Activated CD4-positive, alpha-beta memory T cell treated with anti-CD3 and anti-CD28 coated beads for 36 hours (primary cell): ENCODE measurements around the gene NPC1L1. TPM values are rescaled to one million over a fixed set of nuclear protein-coding genes. Genes with fewer than 3 reads are reported as not detected.

Experiments
- CTCF ChIA-PET: fragments of 350-600 bp; sonication (Branson Sonifier 250); formaldehyde crosslinking; loops from one replicate; lab custom pipeline; 2021; ENCODE audit warnings: antibody characterized with exemption, inconsistent platforms; lab: Charles Lee
- POLR2A ChIA-PET: fragments of 350-600 bp; sonication (Branson Sonifier 250); formaldehyde crosslinking; loops from one replicate; lab custom pipeline; 2021; ENCODE audit warnings: antibody characterized with exemption; lab: Charles Lee
- DNase-seq: peaks from one replicate; pipeline ENCODE4 v3.0.0-alpha.2; 2020
- H3K27ac Mint-ChIP-seq: one replicate; pipeline ENCODE4 v1.8.0; 2021; ENCODE audit warnings: mixed read lengths
- H3K27me3 Mint-ChIP-seq: one replicate; pipeline ENCODE4 v1.8.0; 2021; ENCODE audit warnings: mixed read lengths
- H3K36me3 Mint-ChIP-seq: one replicate; pipeline ENCODE4 v1.8.0; 2021; ENCODE audit warnings: mixed read lengths
- H3K4me1 Mint-ChIP-seq: one replicate; pipeline ENCODE4 v1.8.0; 2021; ENCODE audit warnings: low read depth, mixed read lengths
- H3K4me3 Mint-ChIP-seq: one replicate; pipeline ENCODE4 v1.8.0; 2021; ENCODE audit warnings: mild to moderate bottlenecking, mixed read lengths
- H3K9me3 Mint-ChIP-seq: one replicate; pipeline ENCODE4 v1.8.0; 2021; ENCODE audit warnings: mixed read lengths
- intact Hi-C: fragments of 100-400 bp; cut with micrococcal nuclease; formaldehyde crosslinking; loops from one replicate; pipeline ENCODE4 v1.15.1; 2023
- total RNA-seq, 2 experiments: library from RNA; stranded (reverse); gene quantifications; one replicate each; pipeline ENCODE4 v1.2.3, GENCODE V29; 2021

The NPC1L1 gene
- total RNA-seq, 2 experiments from 2014 or later: 0.07 TPM; not detected in 1

GRCh38 chr7:44531421-44532380, 9.4 kb downstream of the NPC1L1 start:
- Mint-ChIP-seq H3K36me3 (no peaks in the 10 kb centered on the region), H3K4me1 (no peaks in the 10 kb centered on the region), H3K27me3 (no peaks in the 10 kb centered on the region), H3K4me3 (no peak overlapping the region), H3K27ac (no peak overlapping the region), H3K9me3 (peaks cover 4% of the 10 kb centered on the region)
- ChIA-PET CTCF (no interaction called here), POLR2A (no interaction called here)
- no peak for DNase-seq
- intact Hi-C loops: no loop called here

- POLR2A ChIA-PET: no interaction called here
- H3K27ac Mint-ChIP-seq: no peak overlapping the region
- DNase-seq: no peak
- intact Hi-C loops: no loop called here
- CTCF ChIA-PET: no interaction called here
- H3K27me3 Mint-ChIP-seq: no peaks in the 10 kb centered on the region
- no peak overlapping the region for H3K4me3 Mint-ChIP-seq
- H3K9me3 Mint-ChIP-seq: peaks cover 6% of the 10 kb centered on the region
- no peaks in the 10 kb centered on the region for H3K4me1 Mint-ChIP-seq
- peaks cover under 1% of the 10 kb centered on the region for H3K36me3 Mint-ChIP-seq
Observed at GRCh38 chr7:44530990-44531389, 10.1 kb downstream of the NPC1L1 start.

- H3K4me3 Mint-ChIP-seq: no peak overlapping the region
- no peak overlapping the region for H3K27ac Mint-ChIP-seq
- ChIA-PET POLR2A (no interaction called here), CTCF (interaction anchor here (1.2 to 2.2 kb wide), 2 partner anchors 9 to 40 kb away, joined by 4 to 6 read pairs; no protein-coding TSS in a partner anchor)
- intact Hi-C loops: no loop called here
- H3K36me3 Mint-ChIP-seq: peaks cover 12% of the 10 kb centered on the region
- peaks cover 19% of the 10 kb centered on the region for H3K9me3 Mint-ChIP-seq
- no peak for DNase-seq
- H3K4me1 Mint-ChIP-seq: no peaks in the 10 kb centered on the region
- peaks cover 5% of the 10 kb centered on the region for H3K27me3 Mint-ChIP-seq
Observed at GRCh38 chr7:44524811-44525388, 16.2 kb downstream of the NPC1L1 start.

- Mint-ChIP-seq H3K36me3 (peaks cover 12% of the 10 kb centered on the region), H3K9me3 (peaks cover 17% of the 10 kb centered on the region), H3K4me1 (no peaks in the 10 kb centered on the region), H3K4me3 (no peak overlapping the region), H3K27ac (no peak overlapping the region), H3K27me3 (peaks cover 5% of the 10 kb centered on the region)
- intact Hi-C loops: no loop called here
- no peak for DNase-seq
- ChIA-PET CTCF (interaction anchor here (2.0 kb wide), 1 partner anchor 12 kb away, joined by 7 read pairs; no protein-coding TSS in a partner anchor), POLR2A (no interaction called here)
Observed at GRCh38 chr7:44522315-44522714, 18.8 kb downstream of the NPC1L1 start.

GRCh38 chr7:44521347-44522095, 19.6 kb downstream of the NPC1L1 start:
- Mint-ChIP-seq H3K27me3 (peaks cover 5% of the 10 kb centered on the region), H3K4me3 (no peak overlapping the region), H3K36me3 (peaks cover 12% of the 10 kb centered on the region), H3K9me3 (peaks cover 15% of the 10 kb centered on the region), H3K27ac (no peak overlapping the region), H3K4me1 (no peaks in the 10 kb centered on the region)
- ChIA-PET POLR2A (no interaction called here), CTCF (no interaction called here)
- no peak for DNase-seq
- intact Hi-C loops: no loop called here

- peaks cover 9% of the 10 kb centered on the region for H3K36me3 Mint-ChIP-seq
- ChIA-PET POLR2A (no interaction called here), CTCF (interaction anchor here (2.0 kb wide), 1 partner anchor 14 kb away, joined by 8 read pairs; no protein-coding TSS in a partner anchor)
- no peaks in the 10 kb centered on the region for H3K4me1 Mint-ChIP-seq
- intact Hi-C loops: no loop called here
- no peak overlapping the region for H3K4me3 Mint-ChIP-seq
- H3K27ac Mint-ChIP-seq: no peak overlapping the region
- no peak for DNase-seq
- H3K9me3 Mint-ChIP-seq: peaks cover 12% of the 10 kb centered on the region
- peaks cover 5% of the 10 kb centered on the region for H3K27me3 Mint-ChIP-seq
Observed at GRCh38 chr7:44520574-44520973, 20.6 kb downstream of the NPC1L1 start.

- H3K27me3 Mint-ChIP-seq: peaks cover 2% of the 10 kb centered on the region
- intact Hi-C loops: no loop called here
- DNase-seq: no peak
- peaks cover 7% of the 10 kb centered on the region for H3K9me3 Mint-ChIP-seq
- ChIA-PET CTCF (interaction anchor here (2.0 kb wide), 1 partner anchor 15 kb away, joined by 8 read pairs; no protein-coding TSS in a partner anchor), POLR2A (no interaction called here)
- H3K27ac Mint-ChIP-seq: no peak overlapping the region
- H3K36me3 Mint-ChIP-seq: peaks cover 4% of the 10 kb centered on the region
- H3K4me3 Mint-ChIP-seq: no peak overlapping the region
- no peaks in the 10 kb centered on the region for H3K4me1 Mint-ChIP-seq
Observed at GRCh38 chr7:44519546-44519945, 21.6 kb downstream of the NPC1L1 start.

GRCh38 chr7:44518761-44519160, 22.4 kb downstream of the NPC1L1 start:
- CTCF ChIA-PET: interaction anchor here (1.2 to 2.0 kb wide), 2 partner anchors 11 to 16 kb away, joined by 3 to 8 read pairs; no protein-coding TSS in a partner anchor
- intact Hi-C loops: no loop called here
- H3K4me1 Mint-ChIP-seq: no peaks in the 10 kb centered on the region

GRCh38 chr7:44517175-44517574, 24.0 kb downstream of the NPC1L1 start:
- no peaks in the 10 kb centered on the region for H3K36me3 Mint-ChIP-seq
- peaks cover 2% of the 10 kb centered on the region for H3K27me3 Mint-ChIP-seq
- no peak for DNase-seq
- no peaks in the 10 kb centered on the region for H3K4me1 Mint-ChIP-seq
- H3K9me3 Mint-ChIP-seq: no peaks in the 10 kb centered on the region
- ChIA-PET CTCF (no interaction called here), POLR2A (no interaction called here)
- intact Hi-C loops: no loop called here
- no peak overlapping the region for H3K4me3 Mint-ChIP-seq
- H3K27ac Mint-ChIP-seq: no peak overlapping the region

More at GRCh38 chr7:44518761-44519160, 22.4 kb downstream of the NPC1L1 start:
- H3K27ac Mint-ChIP-seq: no peak overlapping the region
- peaks cover under 1% of the 10 kb centered on the region for H3K9me3 Mint-ChIP-seq
- DNase-seq: no peak
- POLR2A ChIA-PET: no interaction called here
- no peak overlapping the region for H3K4me3 Mint-ChIP-seq
- H3K27me3 Mint-ChIP-seq: peaks cover 2% of the 10 kb centered on the region
- peaks cover under 1% of the 10 kb centered on the region for H3K36me3 Mint-ChIP-seq

GRCh38 chr7:44515590-44516268, 25.4 kb downstream of the NPC1L1 start:
- intact Hi-C loops: no loop called here
- no peak for DNase-seq
- Mint-ChIP-seq H3K27ac (no peak overlapping the region), H3K4me1 (no peaks in the 10 kb centered on the region), H3K27me3 (peaks cover 2% of the 10 kb centered on the region), H3K36me3 (no peaks in the 10 kb centered on the region), H3K9me3 (no peaks in the 10 kb centered on the region), H3K4me3 (no peak overlapping the region)
- CTCF ChIA-PET: interaction anchor here (1.1 kb wide), 1 partner anchor 22 kb away, joined by 3 read pairs; no protein-coding TSS in a partner anchor
- POLR2A ChIA-PET: no interaction called here

GRCh38 chr7:44512736-44513135, 28.4 kb downstream of the NPC1L1 start:
- Mint-ChIP-seq H3K4me3 (no peak overlapping the region), H3K9me3 (no peaks in the 10 kb centered on the region), H3K27me3 (no peaks in the 10 kb centered on the region), H3K4me1 (peaks cover 10% of the 10 kb centered on the region), H3K36me3 (no peaks in the 10 kb centered on the region), H3K27ac (no peak overlapping the region)
- POLR2A ChIA-PET: no interaction called here
- CTCF ChIA-PET: no interaction called here
- intact Hi-C loops: no loop called here
- no peak for DNase-seq
